DMS153 treated with DMSO at 0.1 percent for 48 hours (cell line): Measurements from ENCODE around the gene UNC13B.
"Not testable (repeated sequence)": the region's sequence is repeated elsewhere in the genome, so short reads cannot be mapped to it uniquely, and the experiment has no call there.

Experiments used
- DNase-seq: peaks from one replicate; lab custom pipeline; 2025; ENCODE audit not compliant: unreplicated experiment; lab: John Stamatoyannopoulos, UW

Gene UNC13B

DNA sequence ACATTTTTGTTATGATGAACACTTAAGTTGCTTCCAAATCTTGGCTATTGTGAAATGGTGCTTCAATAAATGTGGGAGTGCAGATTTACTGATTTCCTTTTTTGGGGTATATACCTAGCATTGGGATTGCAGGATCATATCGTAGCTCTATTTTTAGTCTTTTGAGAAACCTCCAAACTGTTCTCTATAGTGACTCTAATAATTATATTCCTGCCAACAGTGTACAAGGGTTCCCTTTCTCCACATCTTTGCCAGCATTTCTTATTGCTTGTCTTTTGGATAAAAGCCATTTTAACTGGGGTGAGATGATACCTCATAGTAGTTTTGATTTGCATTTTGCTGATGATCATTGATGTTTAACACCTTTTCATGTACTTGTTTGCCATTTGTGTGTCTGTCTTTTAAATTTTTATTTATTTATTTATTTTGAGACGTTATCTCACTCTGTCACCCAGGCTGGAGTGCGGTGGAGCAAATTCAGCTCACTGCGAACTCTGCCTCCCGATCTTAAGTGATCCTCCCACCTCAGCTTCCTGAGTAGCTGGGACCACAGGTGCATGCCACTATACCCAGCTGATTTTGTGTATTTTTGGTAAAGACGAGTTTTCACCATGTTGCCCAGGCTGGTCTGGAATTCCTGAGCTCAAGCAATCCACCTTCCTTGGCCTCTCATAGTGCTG is 59.0 kb downstream of the UNC13B start:
- DNase-seq, result no peak

DNA sequence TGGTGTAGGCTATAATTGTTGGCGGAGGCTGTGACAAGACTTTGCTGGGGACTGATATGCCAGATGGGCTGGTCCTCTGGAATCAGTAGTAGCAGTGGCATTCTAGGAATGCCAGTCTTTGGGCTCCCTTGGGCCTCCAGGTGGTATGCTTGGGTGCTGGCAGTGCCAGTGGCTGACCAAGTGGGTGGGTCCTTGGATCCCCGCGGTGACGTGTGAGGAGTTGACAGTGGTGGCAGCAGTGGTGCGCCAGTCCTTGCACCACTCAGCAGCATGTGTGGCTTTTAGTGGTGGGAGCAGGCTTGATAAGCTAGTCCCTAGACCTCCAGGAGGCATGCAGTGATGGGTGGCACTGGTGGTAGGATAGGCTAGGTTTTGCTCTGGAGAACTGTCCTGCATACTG is 63.9 kb downstream of the UNC13B start:
- DNase-seq, result no peak

DNA sequence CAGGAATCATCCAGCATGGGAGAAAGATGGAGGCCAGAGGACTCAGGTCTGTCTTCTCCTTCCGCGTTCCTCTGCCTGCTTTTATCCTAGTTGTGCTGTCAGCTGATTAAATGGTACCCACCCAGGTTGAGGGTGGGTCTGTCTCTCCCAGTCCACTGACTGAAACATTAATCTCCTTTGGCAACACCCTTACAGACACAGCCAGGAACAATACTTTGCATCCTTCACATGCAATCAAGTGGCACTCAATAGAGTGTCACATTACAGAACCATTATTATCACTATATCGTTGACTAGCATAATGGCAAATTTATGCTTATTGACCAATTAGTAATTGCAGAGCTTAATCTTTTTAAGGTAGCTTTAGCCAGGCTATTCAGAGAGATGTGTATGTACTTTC is 64.8 kb downstream of the UNC13B start:
- no peak for DNase-seq

DNA sequence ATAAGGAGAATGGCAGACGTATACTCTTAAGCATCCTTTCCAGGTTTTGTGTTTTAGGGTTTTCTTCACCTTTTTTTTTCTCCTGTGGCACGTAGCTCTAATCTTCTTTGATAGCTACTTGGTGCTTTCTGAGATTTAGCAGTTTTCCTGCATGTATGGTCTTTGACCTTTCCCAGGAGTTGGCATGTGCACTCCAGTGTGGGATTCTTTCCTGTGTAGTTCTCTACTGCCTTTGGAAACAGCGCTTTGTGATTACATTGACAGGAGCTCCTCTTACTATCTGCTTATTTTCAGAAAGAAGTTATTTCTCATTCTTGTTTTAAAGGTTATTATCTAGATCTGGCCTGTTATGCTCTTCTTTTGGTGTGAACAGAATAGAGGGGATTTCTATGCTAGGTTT is 65.5 kb downstream of the UNC13B start:
- no peak for DNase-seq

DNA sequence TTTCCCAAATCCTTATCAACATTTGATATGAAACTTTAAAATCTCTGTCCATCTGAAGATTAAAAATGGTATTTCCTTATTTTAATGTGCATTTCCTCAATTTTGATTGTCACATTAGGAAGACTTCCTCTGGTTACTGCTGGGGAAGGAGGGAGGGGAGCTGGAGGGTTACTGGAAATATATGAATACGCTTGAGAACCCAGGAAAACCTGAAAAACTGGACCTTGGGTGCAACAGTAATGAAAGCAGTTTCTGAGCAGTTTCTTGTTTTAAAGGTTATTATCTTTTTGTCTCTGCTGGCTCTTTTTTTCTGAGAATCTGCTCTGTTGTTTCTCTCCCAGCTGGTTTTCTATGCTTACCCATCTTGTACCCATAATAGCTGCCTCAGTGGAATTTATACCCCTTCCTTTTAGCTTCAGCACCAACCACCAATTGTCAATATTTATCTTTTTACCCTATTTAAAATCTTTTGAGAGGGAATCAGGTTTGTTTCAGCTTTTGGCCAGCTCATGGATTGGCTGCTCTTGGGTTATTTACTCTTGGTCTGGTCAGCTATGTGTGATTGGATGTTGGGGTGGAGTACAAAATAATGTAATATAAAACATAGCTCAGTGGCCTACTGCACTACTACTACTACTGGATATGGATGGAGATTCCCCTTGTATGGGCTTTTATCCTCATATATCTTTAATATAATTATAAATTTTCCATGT is 67.4 kb downstream of the UNC13B start:
- no peak for DNase-seq

DNA sequence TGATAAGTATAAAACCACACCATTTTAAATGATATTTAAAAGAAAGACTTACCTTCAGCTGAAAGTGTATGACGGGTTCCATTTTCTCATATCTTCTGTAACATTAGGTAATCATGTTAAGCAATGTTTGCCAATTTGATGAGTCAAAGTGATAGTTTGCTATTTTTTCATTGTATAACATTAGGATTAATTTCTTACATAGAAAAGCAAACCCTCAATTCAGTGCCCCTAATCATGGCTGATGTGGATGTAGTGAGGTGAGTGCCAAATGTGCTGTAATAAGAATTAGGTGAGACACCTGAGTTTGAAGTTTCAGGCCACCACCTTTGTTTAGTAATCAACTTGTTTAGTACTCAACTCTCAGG is 68.0 kb downstream of the UNC13B start:
- no peak for DNase-seq

DNA sequence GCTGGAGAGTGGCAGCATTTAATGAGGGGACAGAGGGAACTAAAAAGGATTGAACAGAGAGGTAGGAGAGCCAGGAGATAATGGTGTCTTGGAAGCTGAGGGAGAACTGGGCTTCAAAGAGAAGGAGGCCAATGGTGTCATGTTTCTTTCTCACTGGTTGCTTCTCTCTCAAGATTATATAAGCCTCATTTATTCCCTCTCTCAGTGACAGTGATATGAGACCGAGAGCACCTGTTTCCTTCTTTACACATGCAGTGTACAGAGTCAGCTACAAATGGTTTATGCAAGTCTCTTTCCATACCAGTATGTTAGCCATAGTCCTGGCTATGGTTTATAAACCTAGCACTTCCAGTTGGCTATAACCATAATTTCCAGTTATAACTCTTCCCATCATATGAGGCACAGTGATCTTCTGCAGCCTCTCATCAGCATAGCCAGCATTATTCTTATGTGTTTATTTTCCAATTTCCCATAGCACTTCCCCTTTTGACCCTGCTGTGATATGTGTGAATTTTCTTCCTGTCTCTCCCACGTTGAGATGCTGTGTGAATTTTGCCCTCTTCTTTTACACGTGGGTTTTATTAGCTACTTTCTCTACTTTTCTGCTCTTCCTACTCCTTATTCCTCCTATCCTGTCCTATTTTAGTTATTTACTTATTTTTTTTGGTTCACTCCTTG is 71.2 kb downstream of the UNC13B start:
- DNase-seq, result no peak

DNA sequence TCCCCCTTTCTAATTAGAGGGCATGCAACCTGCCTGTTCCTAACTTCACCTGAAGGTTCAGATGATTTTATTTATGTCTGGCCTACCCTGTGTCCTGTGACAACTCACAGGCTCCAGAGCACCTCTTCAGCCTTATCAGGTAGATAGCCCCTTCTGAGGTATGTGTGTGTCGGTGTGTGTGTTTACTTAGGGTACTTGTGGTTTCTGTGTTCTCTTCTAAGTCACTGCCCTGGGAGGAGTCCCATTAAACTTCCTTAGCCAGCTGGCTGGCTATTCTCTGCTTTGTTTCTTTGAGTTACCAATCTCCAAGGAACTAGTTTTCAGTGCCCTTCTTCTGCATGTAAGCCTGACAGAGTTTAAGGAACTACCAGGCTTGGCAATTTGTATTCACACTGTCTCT is 74.9 kb downstream of the UNC13B start:
- DNase-seq, result no peak

DNA sequence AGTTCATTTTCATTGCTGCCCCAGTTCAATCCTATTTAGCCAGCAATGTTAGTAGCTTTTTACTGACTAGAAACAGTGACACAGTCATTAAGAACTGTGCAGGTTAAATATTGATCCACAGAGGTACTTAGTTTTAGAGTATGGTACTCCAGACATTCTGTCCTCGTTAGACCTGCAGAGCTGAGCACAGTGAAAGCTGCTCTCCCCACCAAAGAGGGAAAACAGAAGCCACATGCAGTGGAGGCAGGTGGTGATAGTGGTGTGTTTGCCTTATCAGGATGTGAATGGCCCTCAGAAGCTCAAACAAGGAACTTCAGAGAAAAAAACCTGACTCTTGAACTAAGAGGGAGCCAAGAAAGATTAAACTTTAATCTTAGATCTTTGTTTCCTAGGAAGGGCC is 75.5 kb downstream of the UNC13B start:
- DNase-seq, result no peak

DNA sequence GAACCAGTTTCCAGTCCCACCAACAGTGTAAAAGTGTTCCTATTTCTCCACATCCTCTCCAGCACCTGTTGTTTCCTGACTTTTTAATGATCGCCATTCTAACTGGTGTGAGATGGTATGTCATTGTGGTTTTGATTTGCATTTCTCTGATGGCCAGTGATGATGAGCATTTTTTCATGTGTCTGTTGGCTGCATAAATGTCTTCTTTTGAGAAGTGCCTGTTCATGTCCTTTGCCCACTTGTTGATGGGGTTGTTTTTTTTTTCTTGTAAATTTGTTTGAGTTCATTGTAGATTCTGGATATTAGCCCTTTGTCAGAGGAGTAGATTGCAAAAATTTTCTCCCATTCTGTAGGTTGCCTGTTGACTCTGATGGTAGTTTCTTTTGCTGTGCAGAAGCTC is 84.1 kb downstream of the UNC13B start:
- not testable (repeated sequence) for DNase-seq

DNA sequence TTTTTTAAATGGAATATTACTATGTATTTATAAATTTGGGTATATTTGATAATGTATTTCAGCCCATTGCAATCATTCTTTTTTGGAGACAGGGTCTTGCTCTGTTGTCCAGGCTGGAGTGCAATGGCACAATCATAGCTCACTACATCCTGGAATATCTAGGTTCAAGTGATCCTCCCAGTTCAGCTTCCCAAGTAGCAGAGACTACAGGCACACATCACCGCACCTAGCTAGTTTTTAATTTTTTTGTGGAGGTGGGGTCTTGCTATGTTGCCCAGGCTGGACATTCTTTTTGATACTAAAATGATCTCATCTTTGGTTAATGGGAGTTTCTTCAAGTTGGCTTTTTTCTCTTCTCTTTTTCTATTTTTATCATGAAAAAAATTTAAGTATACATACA is 91.3 kb downstream of the UNC13B start:
- no peak for DNase-seq

DNA sequence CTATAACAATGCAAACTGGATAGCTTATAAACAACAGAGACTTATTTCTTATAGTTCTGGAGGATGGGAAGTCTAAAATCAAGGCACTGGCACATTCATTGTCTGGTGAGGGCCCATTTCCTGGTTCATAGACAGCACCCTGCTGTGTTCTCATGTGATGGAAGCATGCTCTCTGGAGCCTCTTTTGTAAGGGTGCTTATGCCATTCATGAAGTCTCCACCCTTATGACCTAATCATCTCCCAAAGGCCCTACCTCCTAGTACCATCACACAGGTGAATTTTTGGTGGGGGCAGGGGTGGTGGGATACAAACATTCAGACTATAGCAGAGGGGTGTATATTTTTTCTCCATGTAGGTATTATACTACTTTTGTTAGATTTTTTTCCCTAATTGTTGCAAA is 92.4 kb downstream of the UNC13B start:
- peak; percentile 27 for DNase-seq

DNA sequence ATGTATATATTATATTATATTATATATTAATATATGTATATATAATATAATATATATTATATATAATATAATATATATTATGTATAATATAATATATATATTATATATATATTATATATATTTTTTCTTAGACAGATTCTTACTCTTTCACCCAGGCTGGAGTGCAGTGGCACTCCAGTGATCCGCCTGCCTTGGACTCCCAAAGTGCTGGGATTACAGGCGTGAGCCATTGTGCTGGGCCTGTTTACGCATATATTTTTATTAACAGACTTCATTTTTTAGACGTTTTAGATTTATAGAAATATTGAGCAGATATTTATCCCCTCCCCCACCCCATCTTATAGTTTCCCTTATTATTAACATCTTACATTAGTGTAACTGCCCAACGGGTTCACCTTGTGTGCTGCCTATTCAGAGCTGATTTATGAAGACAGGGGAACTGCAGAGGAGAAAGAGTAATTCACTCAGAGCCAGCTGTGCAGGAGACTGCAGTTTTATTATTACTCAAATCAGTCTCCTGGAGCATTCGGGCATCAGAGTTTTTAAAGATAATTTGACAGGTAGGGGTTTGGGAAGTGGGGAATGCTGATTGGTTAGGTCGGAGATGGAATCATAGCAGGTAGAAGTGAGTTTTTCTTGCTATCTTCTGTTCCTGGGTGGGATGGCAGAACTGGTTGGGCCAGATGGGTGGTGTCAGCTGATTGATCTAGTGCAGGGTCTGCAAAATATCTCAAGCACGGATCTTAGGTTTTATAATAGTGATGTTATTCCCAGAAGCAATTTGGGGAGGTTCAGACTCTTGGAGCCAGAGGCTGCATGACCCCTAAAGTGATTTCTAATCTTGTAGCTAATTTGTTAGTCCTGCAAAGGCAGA is 93.4 kb downstream of the UNC13B start:
- DNase-seq, result no peak

DNA sequence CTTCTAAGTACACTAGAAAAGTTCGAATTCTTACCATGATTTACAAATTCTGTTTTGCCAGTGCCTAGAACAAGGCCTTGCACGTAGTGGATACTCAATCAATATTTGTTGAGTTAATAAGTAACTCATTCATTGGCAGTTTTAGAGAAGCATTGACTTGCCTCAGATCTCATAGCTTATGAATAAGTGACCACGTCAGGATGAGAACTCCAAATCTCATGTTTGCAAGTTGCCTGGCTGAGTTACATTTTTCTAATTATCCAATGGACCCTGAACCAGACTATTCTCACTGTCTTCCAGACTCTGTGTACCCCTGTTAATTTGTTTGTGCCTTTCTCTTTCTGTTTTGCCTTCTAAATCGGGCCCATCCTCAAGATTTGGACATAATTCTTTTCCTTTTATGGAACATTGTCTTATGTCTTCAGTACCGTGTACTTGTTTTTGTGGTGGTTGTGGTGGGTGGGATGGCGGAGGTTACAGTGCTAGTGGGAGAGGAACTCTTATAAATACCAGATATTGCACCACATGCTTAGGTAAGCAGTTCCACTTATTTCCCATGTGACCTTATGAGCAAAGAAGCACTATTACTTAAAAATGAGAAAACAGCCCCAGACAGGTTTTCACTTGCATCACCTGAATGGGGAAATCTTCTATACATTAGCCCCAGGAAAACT is 96.3 kb downstream of the UNC13B start:
- no peak for DNase-seq

DNA sequence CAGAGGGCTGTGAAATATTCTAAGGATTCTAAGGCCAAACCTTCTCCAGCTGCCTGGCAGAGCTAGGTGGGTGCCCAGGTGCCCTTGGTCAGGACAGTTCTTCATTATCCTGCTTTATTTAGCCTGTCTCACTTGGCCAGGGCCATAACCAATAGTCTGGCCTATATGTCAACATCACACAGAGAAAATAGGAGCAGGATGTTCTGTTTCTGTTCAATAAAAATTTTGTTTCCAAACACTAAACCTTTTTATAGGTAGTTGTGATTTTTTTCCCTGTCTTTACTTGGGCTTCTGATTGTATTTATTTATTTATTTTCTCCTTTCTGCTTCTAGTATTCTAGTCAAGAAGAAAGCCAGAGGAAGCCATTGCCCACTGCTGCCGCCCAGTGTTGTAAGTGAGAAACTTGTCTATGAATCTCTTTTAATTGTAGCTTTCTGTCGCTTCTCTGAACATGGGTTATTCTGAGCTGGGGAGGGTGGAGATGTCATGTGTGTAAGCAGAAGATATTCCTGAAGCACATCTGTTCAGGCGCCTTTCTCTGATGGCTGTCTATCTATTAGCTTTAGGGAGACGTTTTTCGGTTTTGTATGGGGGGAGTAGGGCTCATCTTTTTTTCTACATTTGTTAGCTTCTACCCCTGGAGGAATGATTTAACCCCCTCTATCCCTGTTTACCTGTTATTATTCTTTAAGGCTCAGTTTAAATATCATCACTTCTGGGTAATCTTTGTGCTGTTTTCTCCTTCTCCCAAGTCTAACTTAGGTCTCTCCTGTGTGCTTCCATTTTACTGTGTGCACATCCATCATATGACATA is 97.1 kb downstream of the UNC13B start:
- peak; percentile 63 for DNase-seq

DNA sequence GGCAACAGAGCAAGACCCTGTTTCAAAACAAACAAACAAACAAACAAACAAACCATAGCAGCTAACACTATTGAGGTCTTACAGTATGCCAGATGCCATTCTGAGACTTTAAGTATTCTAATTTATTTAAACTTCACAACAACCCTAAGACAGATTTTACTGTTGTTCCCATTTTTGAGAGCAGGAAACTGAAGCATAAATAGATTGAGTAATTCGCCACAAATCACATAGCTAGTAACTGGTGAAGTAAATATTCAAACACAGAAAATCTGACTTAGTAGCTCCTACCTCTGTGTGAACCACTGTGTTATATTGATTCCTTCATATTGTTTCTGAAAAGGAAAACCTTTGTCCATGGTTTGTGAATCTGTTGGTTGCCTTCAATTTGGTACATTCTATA is 98.4 kb downstream of the UNC13B start:
- no peak for DNase-seq

DNA sequence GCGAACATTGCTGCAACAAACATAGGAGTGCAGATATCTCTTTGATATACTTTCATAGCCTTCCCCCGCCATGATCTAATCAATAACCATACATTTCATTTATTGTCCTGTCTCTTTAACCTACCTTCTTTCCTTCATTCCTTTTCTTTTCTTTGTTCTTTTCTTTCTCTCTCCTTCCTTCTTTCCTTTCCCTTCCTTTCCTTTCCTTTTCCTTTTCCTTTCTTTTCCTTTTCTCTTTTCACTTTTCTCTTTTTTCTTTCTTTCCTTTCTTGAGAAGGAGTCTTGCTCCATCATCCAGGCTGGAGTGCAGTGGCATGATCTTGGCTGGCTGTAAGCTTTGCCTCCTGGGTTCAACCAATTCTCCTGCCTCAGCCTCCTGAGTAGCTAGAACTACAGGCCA is 100.3 kb downstream of the UNC13B start:
- DNase-seq, result no peak

DNA sequence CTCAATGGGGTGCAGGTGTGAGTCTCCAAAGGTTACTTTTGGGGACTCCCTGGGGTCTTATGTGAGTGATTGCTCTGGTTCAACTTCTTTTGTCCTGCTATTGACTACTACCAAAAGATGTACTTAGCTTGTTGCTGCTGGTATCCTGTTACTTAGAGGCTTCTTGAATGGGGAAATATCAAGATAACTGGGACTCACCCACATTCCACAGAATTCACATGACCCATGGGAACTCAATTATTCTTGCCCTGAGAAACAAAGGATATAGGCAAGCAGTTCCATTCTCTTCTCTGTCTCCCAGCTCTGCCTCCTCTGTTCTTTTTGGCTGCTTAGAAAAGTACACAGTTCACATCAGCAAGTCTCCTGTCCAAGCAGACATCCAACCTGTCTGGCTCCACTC is 105.9 kb downstream of the UNC13B start:
- no peak for DNase-seq

DNA sequence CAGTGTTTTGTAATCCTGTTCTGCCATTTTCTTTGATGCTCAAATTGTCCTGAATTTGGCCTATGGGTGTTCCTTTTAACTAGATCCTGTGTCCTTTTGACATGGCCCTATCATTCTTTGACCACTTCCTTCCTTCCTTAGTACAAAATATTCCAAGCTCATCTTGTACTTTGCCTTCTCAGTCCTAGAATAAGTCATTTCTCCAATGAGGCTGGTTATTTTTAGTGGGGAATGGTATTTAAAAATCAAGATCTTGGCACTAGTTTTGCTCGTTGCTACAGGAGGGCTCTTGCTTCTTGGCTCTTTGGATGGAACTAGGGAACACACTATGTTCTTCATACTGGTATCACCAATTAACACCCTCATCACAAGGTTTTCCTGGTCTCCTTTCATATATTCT is 108.1 kb downstream of the UNC13B start:
- no peak for DNase-seq

DNA sequence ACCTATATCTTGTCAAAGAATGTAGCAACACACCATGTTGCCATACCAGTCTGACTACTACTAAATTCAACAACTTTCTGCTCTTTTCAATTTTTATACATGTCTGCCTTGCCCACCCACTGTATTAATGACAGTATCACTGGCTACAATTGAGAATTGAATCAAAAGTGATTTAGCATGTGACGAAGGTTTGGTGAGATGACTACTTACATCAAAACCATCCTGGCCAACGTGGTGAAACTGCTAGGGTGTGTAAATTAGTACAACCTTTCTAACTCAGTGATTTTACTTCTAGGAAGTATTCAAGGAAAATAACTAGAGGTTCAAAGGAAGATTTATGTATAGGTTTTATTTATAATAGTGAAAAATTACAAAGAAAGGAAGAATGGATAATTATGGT is 109.8 kb downstream of the UNC13B start:
- DNase-seq, result no peak
